ENCODE data around the gene NOXA1. TPM values are rescaled to one million over a fixed set of nuclear protein-coding genes. Genes with fewer than 3 reads are reported as not detected.

The NOXA1 gene
- total RNA-seq, 1 donor from 2014 or later = 0.89 TPM

GRCh38 chr9:137435980-137436760 lies 13.0 kb downstream of the NOXA1 start:
- Mint-ChIP-seq H3K9me3 (no peaks in the 10 kb centered on the region), H3K27ac (ENCODE audit: unreplicated experiment) (no peak overlapping the region), H3K36me3 (ENCODE audit: low read depth) (no peaks in the 10 kb centered on the region), H3K4me1 (no peaks in the 10 kb centered on the region), H3K27me3 (ENCODE audit: low read depth) (peaks cover 2% of the 10 kb centered on the region), H3K4me3 (no peak overlapping the region)
- TF ChIP-seq CTCF (conservative IDR thresholded peaks at IDR 0.05) = no peak
- DNase-seq (ENCODE audit: low read depth, low spot score) = no peak

- Mint-ChIP-seq H3K36me3 (ENCODE audit: low read depth) (no peaks in the 10 kb centered on the region), H3K27me3 (ENCODE audit: low read depth) (peaks cover 4% of the 10 kb centered on the region), H3K9me3 (no peaks in the 10 kb centered on the region), H3K4me1 (peaks cover 3% of the 10 kb centered on the region), H3K27ac (ENCODE audit: unreplicated experiment) (no peak overlapping the region), H3K4me3 (no peak overlapping the region)
- no peak for TF ChIP-seq CTCF (conservative IDR thresholded peaks at IDR 0.05)
- no peak for DNase-seq (ENCODE audit: low read depth, low spot score)
Observed at GRCh38 chr9:137436761-137437600, 13.8 kb downstream of the NOXA1 start.

GRCh38 chr9:137437691-137438590 lies 14.7 kb downstream of the NOXA1 start:
- no peak for TF ChIP-seq CTCF (conservative IDR thresholded peaks at IDR 0.05)
- Mint-ChIP-seq H3K9me3 (no peaks in the 10 kb centered on the region), H3K4me1 (peaks cover 4% of the 10 kb centered on the region), H3K27me3 (ENCODE audit: low read depth) (peaks cover 14% of the 10 kb centered on the region), H3K36me3 (ENCODE audit: low read depth) (no peaks in the 10 kb centered on the region), H3K4me3 (no peak overlapping the region), H3K27ac (ENCODE audit: unreplicated experiment) (no peak overlapping the region)
- no peak for DNase-seq (ENCODE audit: low read depth, low spot score)

- Mint-ChIP-seq H3K27ac (ENCODE audit: unreplicated experiment) (no peak overlapping the region), H3K27me3 (ENCODE audit: low read depth) (peaks cover 18% of the 10 kb centered on the region), H3K36me3 (ENCODE audit: low read depth) (no peaks in the 10 kb centered on the region), H3K4me3 (no peak overlapping the region), H3K4me1 (peaks cover 4% of the 10 kb centered on the region), H3K9me3 (no peaks in the 10 kb centered on the region)
- no peak for TF ChIP-seq CTCF (conservative IDR thresholded peaks at IDR 0.05)
- DNase-seq (ENCODE audit: low read depth, low spot score) = no peak
Observed at GRCh38 chr9:137438591-137439157, 15.5 kb downstream of the NOXA1 start.

All from neural crest cell (in vitro differentiated cells).